ENCODE results near the gene SLC35E3.

GRCh38 chr12:68773582-68773981 lies 27.6 kb downstream of the SLC35E3 start:
- TF ChIP-seq, protein P1, sequence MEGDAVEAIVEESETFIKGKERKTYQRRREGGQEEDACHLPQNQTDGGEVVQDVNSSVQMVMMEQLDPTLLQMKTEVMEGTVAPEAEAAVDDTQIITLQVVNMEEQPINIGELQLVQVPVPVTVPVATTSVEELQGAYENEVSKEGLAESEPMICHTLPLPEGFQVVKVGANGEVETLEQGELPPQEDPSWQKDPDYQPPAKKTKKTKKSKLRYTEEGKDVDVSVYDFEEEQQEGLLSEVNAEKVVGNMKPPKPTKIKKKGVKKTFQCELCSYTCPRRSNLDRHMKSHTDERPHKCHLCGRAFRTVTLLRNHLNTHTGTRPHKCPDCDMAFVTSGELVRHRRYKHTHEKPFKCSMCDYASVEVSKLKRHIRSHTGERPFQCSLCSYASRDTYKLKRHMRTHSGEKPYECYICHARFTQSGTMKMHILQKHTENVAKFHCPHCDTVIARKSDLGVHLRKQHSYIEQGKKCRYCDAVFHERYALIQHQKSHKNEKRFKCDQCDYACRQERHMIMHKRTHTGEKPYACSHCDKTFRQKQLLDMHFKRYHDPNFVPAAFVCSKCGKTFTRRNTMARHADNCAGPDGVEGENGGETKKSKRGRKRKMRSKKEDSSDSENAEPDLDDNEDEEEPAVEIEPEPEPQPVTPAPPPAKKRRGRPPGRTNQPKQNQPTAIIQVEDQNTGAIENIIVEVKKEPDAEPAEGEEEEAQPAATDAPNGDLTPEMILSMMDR (conservative IDR thresholded peaks at IDR 0.05; ENCODE audit: low read length) = no peak
- no peak for TF ChIP-seq EZH2phosphoT487 (IDR thresholded peaks at IDR 0.05; ENCODE audit: borderline replicate concordance, low read depth, low read length)
